Mesothelial cell of epicardium (in vitro differentiated cells): ENCODE data around the gene ETFBKMT. TPM values are rescaled to one million over a fixed set of nuclear protein-coding genes. Genes with fewer than 3 reads are reported as not detected.

Experiments used
- DNase-seq, 2 experiments: peaks; one replicate each; pipeline ENCODE4 v3.0.0; 2021; ENCODE audit warnings: low spot score in 2 of 2; ENCODE audit not compliant: unreplicated experiment in 2 of 2
- H3K27ac Mint-ChIP-seq: 2 replicates; pipeline ENCODE4 v1.8.0; 2021; ENCODE audit warnings: mixed read lengths
- H3K27me3 Mint-ChIP-seq: 2 replicates; pipeline ENCODE4 v1.8.0; 2021; ENCODE audit warnings: low read depth, mixed read lengths
- H3K36me3 Mint-ChIP-seq: 2 replicates; pipeline ENCODE4 v1.8.0; 2021; ENCODE audit warnings: mixed read lengths
- H3K4me1 Mint-ChIP-seq: 2 replicates; pipeline ENCODE4 v1.8.0; 2021; ENCODE audit warnings: mixed read lengths
- H3K4me3 Mint-ChIP-seq: 2 replicates; pipeline ENCODE4 v1.8.0; 2021; ENCODE audit warnings: mild to moderate bottlenecking, moderate library complexity, mixed read lengths
- H3K9me3 Mint-ChIP-seq: 2 replicates; pipeline ENCODE4 v1.8.0; 2021; ENCODE audit warnings: mixed read lengths
- CTCF ChIP-seq: fragments of 200-600 bp; sonication (generic); IDR thresholded peaks from one replicate; pipeline ENCODE4 v1.5.0; 2021; ENCODE audit warnings: antibody characterized with exemption; ENCODE audit not compliant: unreplicated experiment
- total RNA-seq: library from RNA; stranded (reverse); gene quantifications from 3 replicates; pipeline ENCODE4 v1.2.1, GENCODE V29; 2021

Gene ETFBKMT
- 1.6 to 2.6 TPM (median 1.8 TPM) in 3 replicates for total RNA-seq

GRCh38 chr12:31659087-31659942 is at the start of gene ETFBKMT:
Gene ETFBKMT (plus strand): TSS chr12:31659688. CDS start chr12:31661954, 2,266 bp downstream.
- no peaks in the 10 kb centered on the region for H3K9me3 Mint-ChIP-seq
- peak; percentile 66 to 79 for DNase-seq
- H3K27ac Mint-ChIP-seq, result peak within 1 kb of the TSS; percentile 99
- H3K27me3 Mint-ChIP-seq, result no peaks in the 10 kb centered on the region
- peaks cover 4% of the 10 kb centered on the region for H3K36me3 Mint-ChIP-seq
- TF ChIP-seq CTCF, result peak; percentile 50
- H3K4me3 Mint-ChIP-seq, result peak within 1 kb of the TSS; percentile 97
- peaks cover 23% of the 10 kb centered on the region for H3K4me1 Mint-ChIP-seq

- DNase-seq, result no peak
- Mint-ChIP-seq H3K9me3 (peaks cover 11% of the 10 kb centered on the region), H3K27me3 (no peaks in the 10 kb centered on the region), H3K36me3 (peaks cover 5% of the 10 kb centered on the region), H3K4me3 (no peak overlapping the region), H3K27ac (no peak overlapping the region), H3K4me1 (no peaks in the 10 kb centered on the region)
- no peak for TF ChIP-seq CTCF
Observed at GRCh38 chr12:31612819-31613218, 46.7 kb upstream of the ETFBKMT start.

GRCh38 chr12:31618228-31619025 is 41.1 kb upstream of the ETFBKMT start:
- peak overlapping the region; percentile 13 for H3K27ac Mint-ChIP-seq
- H3K27me3 Mint-ChIP-seq, result no peaks in the 10 kb centered on the region
- H3K36me3 Mint-ChIP-seq, result no peaks in the 10 kb centered on the region
- TF ChIP-seq CTCF, result no peak
- no peaks in the 10 kb centered on the region for H3K9me3 Mint-ChIP-seq
- no peak for DNase-seq
- H3K4me1 Mint-ChIP-seq, result peaks cover 8% of the 10 kb centered on the region
- no peak overlapping the region for H3K4me3 Mint-ChIP-seq

- no peaks in the 10 kb centered on the region for H3K27me3 Mint-ChIP-seq
- H3K4me1 Mint-ChIP-seq, result peaks cover 8% of the 10 kb centered on the region
- H3K36me3 Mint-ChIP-seq, result no peaks in the 10 kb centered on the region
- no peak for TF ChIP-seq CTCF
- DNase-seq, result no peak
- no peaks in the 10 kb centered on the region for H3K9me3 Mint-ChIP-seq
- no peak overlapping the region for H3K27ac Mint-ChIP-seq
- no peak overlapping the region for H3K4me3 Mint-ChIP-seq
Observed at GRCh38 chr12:31620311-31620710, 39.2 kb upstream of the ETFBKMT start.

- H3K27ac Mint-ChIP-seq, result no peak overlapping the region
- no peak for TF ChIP-seq CTCF
Observed at GRCh38 chr12:31622038-31622437, 37.5 kb upstream of the ETFBKMT start.

More at GRCh38 chr12:31622038-31622437, 37.5 kb upstream of the ETFBKMT start:
- H3K27me3 Mint-ChIP-seq, result no peaks in the 10 kb centered on the region
- peaks cover 8% of the 10 kb centered on the region for H3K4me1 Mint-ChIP-seq
- no peaks in the 10 kb centered on the region for H3K9me3 Mint-ChIP-seq
- DNase-seq, result no peak
- H3K4me3 Mint-ChIP-seq, result no peak overlapping the region
- no peaks in the 10 kb centered on the region for H3K36me3 Mint-ChIP-seq
